ENCODE measurements around the gene CD52. TPM values are rescaled to one million over a fixed set of nuclear protein-coding genes. Genes with fewer than 3 reads are reported as not detected.

The CD52 gene
- total and polyA plus RNA-seq, 2 donors (not counting 3 experiments of a cell fraction or from before 2014, with no cell fraction given): not detected

GRCh38 chr1:26323382-26323781 lies 5.6 kb downstream of the CD52 start:
- ChIA-PET CTCF (interaction anchor here (0.9 to 7.4 kb wide), 4 partner anchors 39 to 153 kb away, joined by 3 to 120 read pairs (median 36); partner anchors contain the start of genes C1orf232, ZNF593 and ZNF593OS), POLR2A (no interaction called here)
- Histone ChIP-seq H4K20me1 (replicated peaks; ENCODE audit: control insufficient read depth, extremely low read depth, insufficient read depth, low read length) (no peaks in the 10 kb centered on the region), H3K4me2 (ENCODE audit: insufficient read depth, low read length) (no peak overlapping the region), H3K4me1 (ENCODE audit: control insufficient read depth, extremely low read depth, insufficient read depth, low read length) (no peaks in the 10 kb centered on the region), H3K27ac (ENCODE audit: insufficient read depth, low read depth, low read length) (no peak overlapping the region), H3K79me2 (ENCODE audit: control insufficient read depth, insufficient read depth, low read length) (no peaks in the 10 kb centered on the region), H3K9ac (replicated peaks; ENCODE audit: extremely low read depth, insufficient read depth, low read length) (no peak overlapping the region), H3K9me1 (replicated peaks; ENCODE audit: control insufficient read depth, extremely low read depth, insufficient read depth, low read length) (no peaks in the 10 kb centered on the region), H3K9me3 (replicated peaks; ENCODE audit: control insufficient read depth, insufficient read depth, low read length) (no peaks in the 10 kb centered on the region), H2AFZ (ENCODE audit: low read depth, low read length) (no peak overlapping the region), H3K36me3 (ENCODE audit: control insufficient read depth in 2 of 2, extremely low read depth in 1 of 2, insufficient read depth in 2 of 2, low read length in 2 of 2) (no peaks in the 10 kb centered on the region), H3K4me3 (replicated peaks in 1 of 3; ENCODE audit: insufficient read depth in 1 of 3, low read depth in 1 of 3, low read length in 3 of 3) (no peak overlapping the region), H3K27me3 (ENCODE audit: control insufficient read depth in 2 of 2, insufficient read depth in 2 of 2, low read length in 2 of 2) (no peaks in the 10 kb centered on the region)
- intact Hi-C loops (cut with micrococcal nuclease): loop anchor here (5.0 kb wide), 1 partner anchor 39 kb away; no protein-coding TSS in a partner anchor
- dilution Hi-C loops (cut with MboI; ENCODE audit: extremely low pct_ligation_motif_present, low sequenced_read_pairs): no loop called here
- BruUV-seq (replicated peaks): no TSS peak
- no peak for DNase-seq (ENCODE audit: low read depth, low spot score)
- no peak for FAIRE-seq
- no peak for TF ChIP-seq JUN (IDR thresholded peaks at IDR 0.05; ENCODE audit: borderline replicate concordance, insufficient read depth, insufficient read length, low read depth)
- TF ChIP-seq FOS (IDR thresholded peaks at IDR 0.05; ENCODE audit: borderline replicate concordance, insufficient read depth, low read length): no peak
- TF ChIP-seq GATA2 (IDR thresholded peaks at IDR 0.05; ENCODE audit: insufficient read depth, insufficient read length, low read depth, low read length): no peak
- no peak for TF ChIP-seq EZH2 (IDR thresholded peaks at IDR 0.05; ENCODE audit: borderline replicate concordance, low read depth, low read length, severe bottlenecking)

GRCh38 chr1:26324550-26324949 lies 6.8 kb downstream of the CD52 start:
- DNase-seq (ENCODE audit: low read depth, low spot score) (no peak), FAIRE-seq (no peak)
- BruUV-seq (replicated peaks): no TSS peak
- dilution Hi-C loops (cut with MboI; ENCODE audit: extremely low pct_ligation_motif_present, low sequenced_read_pairs) (no loop called here), intact Hi-C loops (cut with micrococcal nuclease) (loop anchor here (5.0 kb wide), 1 partner anchor 38 kb away; no protein-coding TSS in a partner anchor)
- Histone ChIP-seq H3K79me2 (ENCODE audit: control insufficient read depth, insufficient read depth, low read length) (no peaks in the 10 kb centered on the region), H3K4me2 (ENCODE audit: insufficient read depth, low read length) (no peak overlapping the region), H3K36me3 (ENCODE audit: control insufficient read depth in 2 of 2, extremely low read depth in 1 of 2, insufficient read depth in 2 of 2, low read length in 2 of 2) (no peaks in the 10 kb centered on the region), H3K4me1 (ENCODE audit: control insufficient read depth, extremely low read depth, insufficient read depth, low read length) (no peaks in the 10 kb centered on the region), H3K27ac (ENCODE audit: insufficient read depth, low read depth, low read length) (no peak overlapping the region), H3K27me3 (ENCODE audit: control insufficient read depth in 2 of 2, insufficient read depth in 2 of 2, low read length in 2 of 2) (no peaks in the 10 kb centered on the region), H3K9me3 (replicated peaks; ENCODE audit: control insufficient read depth, insufficient read depth, low read length) (no peaks in the 10 kb centered on the region), H4K20me1 (replicated peaks; ENCODE audit: control insufficient read depth, extremely low read depth, insufficient read depth, low read length) (no peaks in the 10 kb centered on the region), H3K9ac (replicated peaks; ENCODE audit: extremely low read depth, insufficient read depth, low read length) (no peak overlapping the region), H3K4me3 (replicated peaks in 1 of 3; ENCODE audit: insufficient read depth in 1 of 3, low read depth in 1 of 3, low read length in 3 of 3) (no peak overlapping the region), H2AFZ (ENCODE audit: low read depth, low read length) (no peak overlapping the region), H3K9me1 (replicated peaks; ENCODE audit: control insufficient read depth, extremely low read depth, insufficient read depth, low read length) (no peaks in the 10 kb centered on the region)
- POLR2A ChIA-PET: no interaction called here
- TF ChIP-seq POLR2A (IDR thresholded peaks at IDR 0.05; ENCODE audit: low read depth, low read length) (no peak), GATA2 (IDR thresholded peaks at IDR 0.05; ENCODE audit: insufficient read depth, insufficient read length, low read depth, low read length) (no peak), EZH2 (IDR thresholded peaks at IDR 0.05; ENCODE audit: borderline replicate concordance, low read depth, low read length, severe bottlenecking) (no peak), MAX (IDR thresholded peaks at IDR 0.05; ENCODE audit: insufficient read depth, insufficient read length) (no peak), MYC (IDR thresholded peaks at IDR 0.05; ENCODE audit: low read depth, low read length) (no peak), POLR2AphosphoS5 (IDR thresholded peaks at IDR 0.05; ENCODE audit: insufficient read depth, low read depth, low read length) (no peak), FOS (IDR thresholded peaks at IDR 0.05; ENCODE audit: borderline replicate concordance, insufficient read depth, low read length) (no peak), CTCF (IDR thresholded peaks at IDR 0.05; ENCODE audit: extremely low read depth in 1 of 2, insufficient read depth in 1 of 2, low read depth in 1 of 2, low read length in 2 of 2) (no peak), JUN (IDR thresholded peaks at IDR 0.05; ENCODE audit: borderline replicate concordance, insufficient read depth, insufficient read length, low read depth) (no peak)
- CTCF ChIA-PET: no interaction called here
